PC-9 (cell line): ENCODE results near the gene UBE2L3. TPM values are rescaled to one million over a fixed set of nuclear protein-coding genes. Genes with fewer than 3 reads are reported as not detected.
"Not testable (repeated sequence)": the region's sequence is repeated elsewhere in the genome, so short reads cannot be mapped to it uniquely, and the experiment has no call there.

Experiments
- BruUV-seq: library from RNA; stranded (reverse); fragments of 400-500 nt; replicated peaks from 2 replicates; lab custom pipeline; 2021; lab: Mats Ljungman, UMichigan
- CTCF ChIA-PET: fragments of 300-600 bp; sonication (Branson Sonifier 250); formaldehyde crosslinking; loops from one replicate; lab custom pipeline; 2022; ENCODE audit warnings: antibody characterized with exemption; lab: Charles Lee
- POLR2A ChIA-PET: fragments of 300-600 bp; sonication (Branson Sonifier 250); formaldehyde crosslinking; loops from one replicate; lab custom pipeline; 2022; ENCODE audit warnings: antibody characterized with exemption; ENCODE audit not compliant: unreplicated experiment; lab: Charles Lee
- DNase-seq, 2 experiments: peaks; one replicate each; pipeline versions ENCODE4 v3.0.0 to v3.0.0-alpha.2; 2015 to 2022; ENCODE audit warnings: mixed read lengths in 1 of 2
- H2AFZ ChIP-seq: fragments of 200-600 bp; sonication (generic); 2 replicates; pipeline ENCODE4 v1.8.1; 2017; ENCODE audit warnings: antibody characterized with exemption
- H3F3A ChIP-seq: fragments of 200-600 bp; sonication (generic); 2 replicates; pipeline ENCODE4 v1.8.1; 2017; ENCODE audit warnings: antibody characterized with exemption, mild to moderate bottlenecking, low read depth; ENCODE audit not compliant: insufficient read depth
- H3K27ac ChIP-seq: fragments of 200-600 bp; sonication (generic); 2 replicates; pipeline ENCODE4 v1.6.1; 2016; ENCODE audit warnings: mixed run types
- H3K27me3 ChIP-seq: fragments of 200-600 bp; sonication (generic); 2 replicates; pipeline ENCODE4 v1.6.1; 2016; ENCODE audit warnings: low read depth, mixed run types; ENCODE audit not compliant: insufficient read depth
- H3K36me3 ChIP-seq: fragments of 200-600 bp; sonication (generic); 2 replicates; pipeline ENCODE4 v1.6.1; 2016; ENCODE audit warnings: low read depth, mixed run types
- H3K4me1 ChIP-seq: fragments of 200-600 bp; sonication (generic); replicated peaks from 2 replicates; pipeline ENCODE4 v1.6.1; 2016; ENCODE audit warnings: mixed run types; ENCODE audit not compliant: insufficient read depth
- H3K4me2 ChIP-seq: fragments of 200-600 bp; sonication (generic); 2 replicates; pipeline ENCODE4 v1.6.1; 2017; ENCODE audit warnings: mixed run types
- H3K4me3 ChIP-seq: fragments of 200-600 bp; sonication (generic); 2 replicates; pipeline ENCODE4 v1.6.1; 2016; ENCODE audit warnings: mixed run types
- H3K79me2 ChIP-seq: fragments of 200-600 bp; sonication (generic); 2 replicates; pipeline ENCODE4 v1.6.1; 2017; ENCODE audit warnings: low read depth, mixed run types
- H3K9me2 ChIP-seq: fragments of 200-600 bp; sonication (generic); 2 replicates; pipeline ENCODE4 v1.8.1; 2017; ENCODE audit warnings: mild to moderate bottlenecking; ENCODE audit not compliant: insufficient read depth
- H3K9me3 ChIP-seq: fragments of 200-600 bp; sonication (generic); 2 replicates; pipeline ENCODE4 v1.8.1; 2016; ENCODE audit warnings: low read depth; ENCODE audit not compliant: insufficient read depth
- H4K20me1 ChIP-seq: fragments of 200-600 bp; sonication (generic); 2 replicates; pipeline ENCODE4 v1.8.1; 2017; ENCODE audit not compliant: insufficient read depth
- EZH2 ChIP-seq: fragments of 200-600 bp; sonication (generic); IDR thresholded peaks from 2 replicates; pipeline ENCODE4 v1.8.0; 2017; ENCODE audit warnings: antibody characterized with exemption, low read depth
- intact Hi-C: fragments of 100-400 bp; cut with micrococcal nuclease; formaldehyde crosslinking; loops from one replicate; pipeline ENCODE4 v1.10.0; 2022; ENCODE audit not compliant: unreplicated experiment
- total RNA-seq: library from RNA; stranded (reverse); gene quantifications from 2 replicates; pipeline ENCODE4 v1.2.3, GENCODE V29; 2021
- TF ChIP-seq, protein P1 (sequence below): fragments of 200-600 bp; sonication (generic); conservative IDR thresholded peaks from 2 replicates; pipeline ENCODE4 v1.6.1; 2017; ENCODE audit warnings: mixed run types, antibody characterized with exemption, mild to moderate bottlenecking, moderate library complexity

UBE2L3 gene
- total RNA-seq, 1 experiment from 2014 or later = 55.8 TPM

DNA sequence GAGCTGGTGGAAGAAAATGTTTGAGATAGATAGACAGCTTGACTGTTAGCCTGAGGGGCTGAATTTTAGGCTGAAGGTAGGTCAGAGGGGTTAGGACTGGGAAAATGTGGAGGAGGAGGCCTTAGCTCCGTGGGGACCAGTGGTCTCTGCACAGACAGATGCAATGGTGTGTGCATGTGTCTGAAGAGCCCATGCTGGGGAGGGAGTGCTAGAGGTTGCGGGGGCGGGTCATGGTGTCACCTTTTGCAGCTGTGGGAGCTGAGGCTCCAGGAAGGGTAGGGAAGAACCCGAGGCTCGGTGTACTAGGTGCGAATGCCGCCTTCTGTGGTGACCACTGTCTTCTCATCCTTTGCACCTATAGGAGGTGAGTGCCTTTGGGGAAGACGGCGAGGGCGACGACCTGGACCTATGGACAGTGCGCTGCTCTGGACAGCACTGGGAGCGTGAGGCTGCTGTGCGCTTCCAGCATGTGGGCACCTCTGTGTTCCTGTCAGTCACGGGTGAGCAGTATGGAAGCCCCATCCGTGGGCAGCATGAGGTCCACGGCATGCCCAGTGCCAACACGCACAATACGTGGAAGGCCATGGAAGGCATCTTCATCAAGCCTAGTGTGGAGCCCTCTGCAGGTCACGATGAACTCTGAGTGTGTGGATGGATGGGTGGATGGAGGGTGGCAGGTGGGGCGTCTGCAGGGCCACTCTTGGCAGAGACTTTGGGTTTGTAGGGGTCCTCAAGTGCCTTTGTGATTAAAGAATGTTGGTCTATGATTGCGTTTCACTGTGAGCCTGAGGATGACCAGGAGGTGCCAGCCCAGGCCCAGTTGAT is 76.2 kb downstream of the UBE2L3 start:
- Histone ChIP-seq H3K4me1 (no peaks in the 10 kb centered on the region; the same call in 1 of the 2 replicates), H3K9me3 (no peaks in the 10 kb centered on the region), H2AFZ (no peak overlapping the region), H3K27me3 (no peaks in the 10 kb centered on the region), H3K27ac (no peak overlapping the region), H3F3A (no peaks in the 10 kb centered on the region), H4K20me1 (no peaks in the 10 kb centered on the region; the same call in 1 of the 2 replicates), H3K36me3 (no peaks in the 10 kb centered on the region), H3K4me2 (peak overlapping the region; percentile 85), H3K79me2 (no peaks in the 10 kb centered on the region), H3K4me3 (no peak overlapping the region; the same call in 1 of the 2 replicates), H3K9me2 (no peaks in the 10 kb centered on the region)
- no peak for DNase-seq
- intact Hi-C loops = no loop called here
- no TSS peak for BruUV-seq
- ChIA-PET POLR2A (no interaction called here), CTCF (no interaction called here)
- TF ChIP-seq, protein P1, sequence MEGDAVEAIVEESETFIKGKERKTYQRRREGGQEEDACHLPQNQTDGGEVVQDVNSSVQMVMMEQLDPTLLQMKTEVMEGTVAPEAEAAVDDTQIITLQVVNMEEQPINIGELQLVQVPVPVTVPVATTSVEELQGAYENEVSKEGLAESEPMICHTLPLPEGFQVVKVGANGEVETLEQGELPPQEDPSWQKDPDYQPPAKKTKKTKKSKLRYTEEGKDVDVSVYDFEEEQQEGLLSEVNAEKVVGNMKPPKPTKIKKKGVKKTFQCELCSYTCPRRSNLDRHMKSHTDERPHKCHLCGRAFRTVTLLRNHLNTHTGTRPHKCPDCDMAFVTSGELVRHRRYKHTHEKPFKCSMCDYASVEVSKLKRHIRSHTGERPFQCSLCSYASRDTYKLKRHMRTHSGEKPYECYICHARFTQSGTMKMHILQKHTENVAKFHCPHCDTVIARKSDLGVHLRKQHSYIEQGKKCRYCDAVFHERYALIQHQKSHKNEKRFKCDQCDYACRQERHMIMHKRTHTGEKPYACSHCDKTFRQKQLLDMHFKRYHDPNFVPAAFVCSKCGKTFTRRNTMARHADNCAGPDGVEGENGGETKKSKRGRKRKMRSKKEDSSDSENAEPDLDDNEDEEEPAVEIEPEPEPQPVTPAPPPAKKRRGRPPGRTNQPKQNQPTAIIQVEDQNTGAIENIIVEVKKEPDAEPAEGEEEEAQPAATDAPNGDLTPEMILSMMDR = no peak
- TF ChIP-seq EZH2 = no peak

DNA sequence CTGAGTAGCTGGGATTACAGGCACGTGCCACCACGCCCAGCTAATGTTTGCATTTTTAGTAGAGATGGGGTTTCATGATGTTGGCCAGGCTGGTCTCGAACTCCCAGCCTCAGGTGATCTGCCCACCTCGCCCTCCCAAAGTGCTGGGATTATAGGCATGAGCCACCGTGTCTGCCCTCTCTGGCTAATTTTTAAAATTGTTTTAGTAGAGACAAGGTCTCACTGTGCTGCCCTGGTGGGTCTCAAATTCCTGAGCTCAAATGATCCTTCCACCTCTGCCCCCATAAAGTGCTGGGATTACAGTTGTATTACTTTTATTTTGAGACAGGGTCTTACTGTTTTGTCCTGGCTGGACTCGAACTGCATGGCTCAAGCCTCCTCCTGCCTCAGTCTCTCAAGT is 78.0 kb downstream of the UBE2L3 start:
- intact Hi-C loops, H3K4me3 ChIP-seq, H3K27me3 ChIP-seq, H3K4me2 ChIP-seq, H3K9me3 ChIP-seq, BruUV-seq, H3F3A ChIP-seq, H3K79me2 ChIP-seq, DNase-seq, H3K27ac ChIP-seq, H2AFZ ChIP-seq, H3K4me1 ChIP-seq, H3K36me3 ChIP-seq, POLR2A ChIA-PET, H4K20me1 ChIP-seq, H3K9me2 ChIP-seq: not testable (repeated sequence)
- CTCF ChIA-PET = interaction anchor here (0.7 to 0.8 kb wide), 2 partner anchors 175 to 298 kb away, joined by 3 to 11 read pairs; no protein-coding TSS in a partner anchor

DNA sequence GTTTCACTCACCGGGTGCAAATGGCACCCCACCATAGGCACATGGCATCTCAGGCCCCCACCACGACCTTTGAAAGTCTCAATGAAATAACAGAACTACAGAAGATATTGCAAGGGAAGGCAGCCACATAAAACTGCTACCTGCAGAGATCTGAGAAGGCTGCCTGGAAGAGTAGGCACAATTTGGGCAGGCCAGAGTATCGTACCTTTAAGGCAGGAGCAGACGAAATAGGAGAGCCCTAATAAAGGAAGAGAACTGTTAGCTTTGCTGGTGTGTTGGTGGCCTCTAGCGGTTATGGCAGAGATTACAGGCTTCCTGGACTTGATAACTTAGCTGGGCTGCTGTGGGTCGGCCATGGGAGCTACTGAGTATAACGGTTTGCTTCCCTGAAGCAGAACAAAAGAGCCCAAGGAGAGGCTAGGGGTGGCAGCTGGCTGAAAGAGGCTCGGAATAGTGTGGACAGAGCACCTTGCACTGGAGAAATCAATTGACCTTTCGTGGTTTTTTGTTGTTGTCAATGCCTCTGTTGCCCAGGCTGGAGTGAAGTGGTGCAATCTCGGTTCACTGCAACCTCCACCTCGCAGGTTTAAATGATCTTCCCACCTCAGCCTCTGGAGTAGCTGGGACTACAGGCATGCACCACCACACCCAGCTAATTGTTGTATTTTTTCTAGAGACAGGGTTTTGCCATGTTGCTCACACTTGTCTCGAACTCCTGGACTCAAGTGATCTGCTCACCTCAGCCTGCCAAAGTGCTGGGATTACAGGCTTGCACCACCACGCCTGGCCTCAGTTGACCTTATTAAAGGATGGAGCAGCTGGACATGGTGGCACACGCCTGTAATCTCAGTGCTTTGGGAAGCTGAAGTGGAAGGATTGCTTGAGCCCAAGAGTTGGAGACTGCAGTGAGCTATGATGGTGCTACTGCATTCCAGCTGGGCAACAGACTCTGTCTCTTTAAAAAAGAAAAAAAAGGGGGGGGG is 79.4 kb downstream of the UBE2L3 start:
- H3K36me3 ChIP-seq = no peaks in the 10 kb centered on the region
- H3K4me2 ChIP-seq = no peak overlapping the region
- 0 out of 2 replicates have a peak, but pooled peaks cover 4% of the 10 kb centered on the region for H3K4me1 ChIP-seq
- no peak overlapping the region for H2AFZ ChIP-seq
- no peaks in the 10 kb centered on the region for H3K9me2 ChIP-seq
- peak; percentile 51 to 59 for DNase-seq
- no peak overlapping the region for H3K4me3 ChIP-seq
- no peaks in the 10 kb centered on the region for H3K79me2 ChIP-seq
- no peaks in the 10 kb centered on the region; the same call in 1 of the 2 replicates for H4K20me1 ChIP-seq
- H3K27ac ChIP-seq = no peak overlapping the region
- POLR2A ChIA-PET = interaction anchor here (1.0 kb wide), 1 partner anchor 18 kb away, joined by 3 read pairs; no protein-coding TSS in a partner anchor
- CTCF ChIA-PET = interaction anchor here (0.6 to 0.8 kb wide), 2 partner anchors 16 to 703 kb away, joined by 3 read pairs; no protein-coding TSS in a partner anchor
- intact Hi-C loops = no loop called here
- H3F3A ChIP-seq = no peaks in the 10 kb centered on the region; the same call in 1 of the 2 replicates
- no peaks in the 10 kb centered on the region for H3K9me3 ChIP-seq
- no peaks in the 10 kb centered on the region for H3K27me3 ChIP-seq
- TF ChIP-seq, protein P1 = peak; percentile 80
- no peak for TF ChIP-seq EZH2
- no TSS peak for BruUV-seq
